CD14-positive monocyte (primary cell): ENCODE data around the gene PLPP2. TPM values are rescaled to one million over a fixed set of nuclear protein-coding genes. Genes with fewer than 3 reads are reported as not detected.

Experiments used
- DNase-seq, 3 donors: peaks; one replicate each; pipeline ENCODE4 v3.0.0-alpha.2; 2011 to 2022
- H2AFZ ChIP-seq: 2 replicates; pipeline ENCODE4 v1.6.0; 2012; ENCODE audit warnings: mild to moderate bottlenecking, low read depth, low read length, inconsistent platforms; ENCODE audit not compliant: insufficient read depth, poor library complexity, severe bottlenecking
- H3K27ac ChIP-seq, 2 donors: 1 replicate in 1 of 2; 2 replicates in 1 of 2; pipeline ENCODE4 v1.5.1; 2012 to 2013; ENCODE audit warnings: low read length in 2 of 2, control low read depth in 1 of 2, inconsistent platforms in 1 of 2, low read depth in 1 of 2, mild to moderate bottlenecking in 1 of 2
- H3K27me3 ChIP-seq, 2 donors: one replicate each; pipeline versions ENCODE4 v1.6.0 to v1.6.1; 2011 to 2013; ENCODE audit warnings: low read length in 2 of 2; ENCODE audit not compliant: control insufficient read depth in 2 of 2, insufficient read depth in 2 of 2
- H3K36me3 ChIP-seq, 2 donors: replicated peaks in 1 of 2; 1 replicate in 1 of 2; 2 replicates in 1 of 2; pipeline versions ENCODE4 v1.5.1 to v1.6.1; 2012 to 2013; ENCODE audit warnings: low read length in 2 of 2, control low read depth in 1 of 2, inconsistent platforms in 1 of 2, mild to moderate bottlenecking in 1 of 2; ENCODE audit not compliant: insufficient read depth in 2 of 2, control insufficient read depth in 1 of 2
- H3K4me1 ChIP-seq, 2 donors: 1 replicate in 1 of 2; 2 replicates in 1 of 2; pipeline versions ENCODE4 v1.5.1 to v1.6.1; 2012 to 2013; ENCODE audit warnings: low read length in 2 of 2, control low read depth in 1 of 2, inconsistent platforms in 1 of 2, mild to moderate bottlenecking in 1 of 2, moderate library complexity in 1 of 2; ENCODE audit not compliant: insufficient read depth in 2 of 2, control insufficient read depth in 1 of 2
- H3K4me2 ChIP-seq: replicated peaks from 2 replicates; pipeline ENCODE3; 2012; ENCODE audit warnings: low read length, moderate library complexity, mild to moderate bottlenecking; ENCODE audit not compliant: poor library complexity, severe bottlenecking; ENCODE audit errors: extremely low read depth
- H3K4me3 ChIP-seq, 3 experiments: fragments of 200-600 bp in 1 of 3; sonication (generic) in 1 of 3; replicated peaks in 1 of 3; 1 replicate in 2 of 3; 2 replicates in 1 of 3; pipeline ENCODE4 v1.5.1; 2011 to 2013; ENCODE audit warnings: low read length in 3 of 3, mild to moderate bottlenecking in 3 of 3, control low read depth in 2 of 3, low read depth in 2 of 3, inconsistent platforms in 1 of 3, moderate library complexity in 1 of 3
- H3K79me2 ChIP-seq: 2 replicates; pipeline ENCODE4 v1.6.0; 2012; ENCODE audit warnings: mild to moderate bottlenecking, control low read depth, inconsistent platforms, low read length, moderate library complexity; ENCODE audit not compliant: insufficient read depth
- H3K9ac ChIP-seq: 2 replicates; pipeline ENCODE4 v1.6.0; 2017; ENCODE audit warnings: low read length, mild to moderate bottlenecking; ENCODE audit not compliant: insufficient read depth, poor library complexity, severe bottlenecking
- H3K9me3 ChIP-seq, 2 donors: replicated peaks in 1 of 2; 1 replicate in 1 of 2; 2 replicates in 1 of 2; pipeline versions ENCODE4 v1.5.1 to v1.6.1; 2012 to 2013; ENCODE audit warnings: low read length in 2 of 2, control low read depth in 1 of 2; ENCODE audit not compliant: control insufficient read depth in 1 of 2, insufficient read depth in 1 of 2
- H4K20me1 ChIP-seq: 2 replicates; pipeline ENCODE4 v1.6.0; 2012; ENCODE audit warnings: mild to moderate bottlenecking, low read length, control low read depth, moderate library complexity; ENCODE audit not compliant: insufficient read depth
- H3K27ac Mint-ChIP-seq, 7 donors: one replicate each; pipeline ENCODE4 v1.8.0; 2020; ENCODE audit warnings: mild to moderate bottlenecking in 7 of 7, mixed read lengths in 7 of 7, moderate library complexity in 6 of 7, inconsistent platforms in 2 of 7
- H3K27me3 Mint-ChIP-seq, 3 donors: one replicate each; pipeline ENCODE4 v1.8.0; 2021 to 2022; ENCODE audit warnings: low read depth in 3 of 3, mild to moderate bottlenecking in 3 of 3, mixed read lengths in 3 of 3, moderate library complexity in 3 of 3, inconsistent platforms in 1 of 3
- H3K36me3 Mint-ChIP-seq, 2 donors: one replicate each; pipeline ENCODE4 v1.8.0; 2020; ENCODE audit warnings: mixed read lengths in 2 of 2, inconsistent platforms in 1 of 2, mild to moderate bottlenecking in 1 of 2
- H3K4me1 Mint-ChIP-seq: one replicate; pipeline ENCODE4 v1.8.0; 2020; ENCODE audit warnings: mild to moderate bottlenecking, mixed read lengths
- H3K4me3 Mint-ChIP-seq, 2 donors: one replicate each; pipeline ENCODE4 v1.8.0; 2020; ENCODE audit warnings: mild to moderate bottlenecking in 2 of 2, mixed read lengths in 2 of 2, moderate library complexity in 1 of 2
- H3K9me3 Mint-ChIP-seq, 7 donors: one replicate each; pipeline ENCODE4 v1.8.0; 2020 to 2022; ENCODE audit warnings: mixed read lengths in 7 of 7, mild to moderate bottlenecking in 6 of 7, moderate library complexity in 6 of 7, inconsistent platforms in 2 of 7
- CTCF ChIP-seq: fragments of 200-600 bp; IDR thresholded peaks from one replicate; pipeline ENCODE4 v1.8.0; 2022; ENCODE audit warnings: antibody characterized with exemption, mild to moderate bottlenecking
- WGBS: methylation state at CpG from one replicate; pipeline ENCODE4 v1.1.5; 2013; ENCODE audit warnings: missing lambda C conversion rate; ENCODE audit not compliant: insufficient coverage; 5-methylcytosine and 5-hydroxymethylcytosine counted together
- intact Hi-C, 2 donors: fragments of 100-400 bp; cut with micrococcal nuclease; formaldehyde crosslinking; loops; one replicate each; pipeline versions ENCODE4 v1.15.0 to v1.15.1; 2023
- polyA plus RNA-seq, 3 donors: library from polyadenylated mRNA; depleted of rRNA in 1 of 3; unstranded in 2 of 3; stranded (reverse) in 1 of 3; fragments of 300-500 nt in 2 of 3; fragments of >200 nt in 1 of 3; fragmentation: Illumina TruSeq in 2 of 3; gene quantifications; 1 replicate in 2 of 3; 2 replicates in 1 of 3; pipeline ENCODE4 v1.2.3, GENCODE V29; 2012 to 2021

The PLPP2 gene
- polyA plus RNA-seq, 3 donors: 0.01 TPM; not detected in 2

- H3K9ac ChIP-seq: no peak overlapping the region
- peaks cover 8 to 14% of the 10 kb centered on the region in 2 donors for H3K9me3 ChIP-seq
- no peak for TF ChIP-seq CTCF
- no peak overlapping the region for H3K27ac ChIP-seq
- peaks cover 48 to 68% (median 60%) of the 10 kb centered on the region in 3 donors for H3K27me3 Mint-ChIP-seq
- H3K4me2 ChIP-seq: no peak overlapping the region
- no peak overlapping the region for H3K4me3 ChIP-seq
- H2AFZ ChIP-seq: no peak overlapping the region
- WGBS: 4% methylated on average over 50 of the region's 51 CpGs
- H3K4me3 Mint-ChIP-seq: peak overlapping the region in 1 of 2 donors; percentile 72
- H3K27ac Mint-ChIP-seq: no peak overlapping the region
- peaks cover 7% of the 10 kb centered on the region for H3K4me1 Mint-ChIP-seq
- H3K9me3 Mint-ChIP-seq: peaks cover 0 to 13% (median 5%) of the 10 kb centered on the region in 7 donors
- no peaks in the 10 kb centered on the region for H4K20me1 ChIP-seq
- intact Hi-C loops: no loop called here
- H3K36me3 ChIP-seq: no peaks in the 10 kb centered on the region
- H3K36me3 Mint-ChIP-seq: no peaks in the 10 kb centered on the region
- DNase-seq: no peak
- H3K4me1 ChIP-seq: peaks cover 3 to 8% of the 10 kb centered on the region in 2 donors
- no peaks in the 10 kb centered on the region for H3K79me2 ChIP-seq
- H3K27me3 ChIP-seq: peaks cover 20 to 59% of the 10 kb centered on the region in 2 donors
Observed at GRCh38 chr19:290372-291005, 714 bp downstream of the PLPP2 start.

GRCh38 chr19:289651-290371 is 1.4 kb downstream of the PLPP2 start:
- H3K9me3 ChIP-seq: peaks cover 8 to 14% of the 10 kb centered on the region in 2 donors
- WGBS: 62% methylated on average over 16 of the region's 26 CpGs
- H3K36me3 ChIP-seq: no peaks in the 10 kb centered on the region
- no peaks in the 10 kb centered on the region for H3K79me2 ChIP-seq
- Mint-ChIP-seq H3K27me3 (peaks cover 47 to 67% (median 60%) of the 10 kb centered on the region in 3 donors), H3K36me3 (no peaks in the 10 kb centered on the region), H3K4me3 (peak overlapping the region in 1 of 2 donors; percentile 72), H3K27ac (peak overlapping the region in 1 of 7 donors; percentile 46), H3K4me1 (peaks cover 5% of the 10 kb centered on the region), H3K9me3 (peaks cover 0 to 13% (median 5%) of the 10 kb centered on the region in 7 donors)
- no peak overlapping the region for H3K4me2 ChIP-seq
- DNase-seq: no peak
- no peak for TF ChIP-seq CTCF
- peaks cover 0 to under 1% of the 10 kb centered on the region in 2 donors for H3K4me1 ChIP-seq
- intact Hi-C loops: no loop called here
- H3K27me3 ChIP-seq: peaks cover 20 to 55% of the 10 kb centered on the region in 2 donors
- no peak overlapping the region for H2AFZ ChIP-seq
- H3K4me3 ChIP-seq: no peak overlapping the region
- no peaks in the 10 kb centered on the region for H4K20me1 ChIP-seq
- no peak overlapping the region for H3K27ac ChIP-seq
- H3K9ac ChIP-seq: no peak overlapping the region
